DOHH2 (cell line): ENCODE measurements around the gene SMARCA2.

Experiments
- H3F3A ChIP-seq: fragments of 200-600 bp; sonication (generic), shearing (Covaris generic); 2 replicates; pipeline ENCODE4 v1.6.0; 2016; ENCODE audit warnings: antibody characterized with exemption, mild to moderate bottlenecking; ENCODE audit not compliant: control insufficient read depth, insufficient read depth
- H3K27ac ChIP-seq: fragments of 200-600 bp; sonication (generic); 2 replicates; pipeline ENCODE4 v1.5.1; 2014; ENCODE audit warnings: low read depth, mild to moderate bottlenecking, low read length, moderate library complexity
- H3K27me3 ChIP-seq: fragments of 200-600 bp; sonication (generic); 2 replicates; pipeline ENCODE4 v1.6.1; 2014; ENCODE audit warnings: mild to moderate bottlenecking, low read length, mixed read lengths; ENCODE audit not compliant: control insufficient read depth
- H3K36me3 ChIP-seq: fragments of 200-600 bp; sonication (generic); 2 replicates; pipeline ENCODE4 v1.6.1; 2014; ENCODE audit warnings: mild to moderate bottlenecking, low read length, moderate library complexity, mixed read lengths; ENCODE audit not compliant: control insufficient read depth
- H3K4me1 ChIP-seq: fragments of 200-600 bp; sonication (generic); 2 replicates; pipeline ENCODE4 v1.6.1; 2014; ENCODE audit warnings: mild to moderate bottlenecking, low read length, mixed read lengths; ENCODE audit not compliant: control insufficient read depth
- H3K4me2 ChIP-seq: fragments of 200-600 bp; sonication (generic); 2 replicates; pipeline ENCODE4 v1.6.0; 2014; ENCODE audit warnings: mild to moderate bottlenecking, low read length, moderate library complexity
- H3K4me3 ChIP-seq: fragments of 200-600 bp; sonication (generic); 2 replicates; pipeline ENCODE4 v1.5.1; 2014; ENCODE audit warnings: mild to moderate bottlenecking, low read length, mixed read lengths
- H3K79me2 ChIP-seq: fragments of 200-600 bp; sonication (generic); 2 replicates; pipeline ENCODE4 v1.6.1; 2014; ENCODE audit warnings: mild to moderate bottlenecking, low read length, mixed read lengths; ENCODE audit not compliant: control insufficient read depth
- H3K9me2 ChIP-seq: fragments of 200-600 bp; sonication (generic); replicated peaks from 2 replicates; pipeline ENCODE4 v1.6.1; 2014; ENCODE audit warnings: mild to moderate bottlenecking, low read length, mixed read lengths; ENCODE audit not compliant: control insufficient read depth
- H3K9me3 ChIP-seq: fragments of 200-600 bp; sonication (generic); 2 replicates; pipeline ENCODE4 v1.6.1; 2014; ENCODE audit warnings: antibody characterized with exemption, low read length, mixed read lengths; ENCODE audit not compliant: control insufficient read depth, insufficient read depth
- H4K20me1 ChIP-seq: fragments of 200-600 bp; sonication (generic); 2 replicates; pipeline ENCODE4 v1.6.0; 2014; ENCODE audit warnings: low read depth, mild to moderate bottlenecking, antibody characterized with exemption, low read length, moderate library complexity; ENCODE audit not compliant: control insufficient read depth, insufficient read depth
- CTCF ChIP-seq: fragments of 200-600 bp; sonication (generic); IDR thresholded peaks from one replicate; pipeline ENCODE4 v1.5.1; 2014; ENCODE audit warnings: antibody characterized with exemption, mild to moderate bottlenecking, low read depth, low read length; ENCODE audit not compliant: poor library complexity, severe bottlenecking
- EZH2phosphoT487 ChIP-seq: fragments of 200-600 bp; sonication (generic); IDR thresholded peaks from 2 replicates; pipeline ENCODE4 v1.6.1; 2017; ENCODE audit warnings: borderline replicate concordance, mild to moderate bottlenecking, antibody characterized with exemption, low read length, moderate library complexity, mixed read lengths

The SMARCA2 gene

GRCh38 chr9:2227144-2227867, 212.2 kb downstream of the SMARCA2 start:
- Histone ChIP-seq H3K36me3 (no peaks in the 10 kb centered on the region), H3K4me1 (peaks cover 32% of the 10 kb centered on the region), H3K27me3 (no peaks in the 10 kb centered on the region), H3K79me2 (no peaks in the 10 kb centered on the region), H3K27ac (no peak overlapping the region), H3F3A (peaks cover 2% of the 10 kb centered on the region; the same call in 1 of the 2 replicates), H3K4me2 (no peak overlapping the region), H3K9me2 (no peaks in the 10 kb centered on the region), H4K20me1 (no peaks in the 10 kb centered on the region), H3K4me3 (no peak overlapping the region), H3K9me3 (no peaks in the 10 kb centered on the region)
- no peak for TF ChIP-seq CTCF

DNA sequence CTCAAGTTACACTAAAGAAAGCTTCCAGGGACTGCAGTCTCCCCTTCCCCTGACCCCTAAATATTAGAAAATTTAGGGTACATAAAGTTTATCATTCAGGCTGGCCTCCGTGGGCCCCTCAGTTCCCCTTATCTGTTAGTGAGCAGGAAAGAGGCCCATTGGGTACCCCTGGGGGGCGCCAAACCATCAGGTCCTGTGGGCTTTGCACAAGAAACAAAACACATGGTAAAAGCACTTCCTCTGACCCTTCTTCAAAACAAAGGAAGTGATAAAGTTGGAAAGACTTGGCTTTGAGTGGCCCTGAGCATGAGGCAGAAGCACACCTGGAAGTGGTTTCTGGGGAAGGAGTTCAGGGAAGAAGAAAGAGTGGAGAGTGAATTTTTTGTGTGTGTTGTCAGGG, 213.0 kb downstream of the SMARCA2 start:
- H3F3A ChIP-seq: peaks cover 2% of the 10 kb centered on the region; the same call in 1 of the 2 replicates
- no peaks in the 10 kb centered on the region for H3K27me3 ChIP-seq
- H3K36me3 ChIP-seq: no peaks in the 10 kb centered on the region
- peak overlapping the region; percentile 65 for H3K4me2 ChIP-seq
- no peaks in the 10 kb centered on the region for H3K79me2 ChIP-seq
- TF ChIP-seq EZH2phosphoT487 (no peak), CTCF (peak; percentile 90)
- peaks cover 32% of the 10 kb centered on the region for H3K4me1 ChIP-seq
- no peaks in the 10 kb centered on the region for H4K20me1 ChIP-seq
- peak overlapping the region; percentile 39 for H3K4me3 ChIP-seq
- H3K27ac ChIP-seq: peak overlapping the region; percentile 41
- no peaks in the 10 kb centered on the region for H3K9me3 ChIP-seq
- H3K9me2 ChIP-seq: no peaks in the 10 kb centered on the region

GRCh38 chr9:2228641-2229040, 213.5 kb downstream of the SMARCA2 start:
- Histone ChIP-seq H3K4me2 (peak overlapping the region; percentile 65), H4K20me1 (no peaks in the 10 kb centered on the region), H3K4me3 (peak overlapping the region; percentile 39), H3F3A (peaks cover 2% of the 10 kb centered on the region; the same call in 1 of the 2 replicates), H3K27me3 (no peaks in the 10 kb centered on the region), H3K4me1 (peaks cover 32% of the 10 kb centered on the region), H3K27ac (peak overlapping the region; percentile 41), H3K79me2 (no peaks in the 10 kb centered on the region), H3K36me3 (no peaks in the 10 kb centered on the region), H3K9me2 (no peaks in the 10 kb centered on the region), H3K9me3 (no peaks in the 10 kb centered on the region)
- TF ChIP-seq CTCF: no peak
- no peak for TF ChIP-seq EZH2phosphoT487
